WTC11 (cell line): Measurements from ENCODE around the gene FXYD6. TPM values are rescaled to one million over a fixed set of nuclear protein-coding genes. Genes with fewer than 3 reads are reported as not detected.

Experiments used
- ATAC-seq: fragments of 200-7000 bp; cut with Tn5 transposase; 2 replicates; pipeline ENCODE4 v1.10.0; 2021; ENCODE audit warnings: mild to moderate bottlenecking, moderate library complexity
- CTCF ChIA-PET: fragments of 300-600 bp; sonication (Branson Sonifier 250); formaldehyde crosslinking; loops from one replicate; lab custom pipeline; 2021; ENCODE audit warnings: antibody characterized with exemption; lab: Charles Lee
- POLR2A ChIA-PET: fragments of 350-600 bp; sonication (Branson Sonifier 250); formaldehyde crosslinking; loops from one replicate; lab custom pipeline; 2021; ENCODE audit warnings: antibody characterized with exemption; lab: Charles Lee
- DNase-seq: peaks from one replicate; pipeline ENCODE4 v3.0.0; 2021; ENCODE audit warnings: low spot score
- H3K27ac Mint-ChIP-seq: 2 replicates; pipeline ENCODE4 v1.8.0; 2021; ENCODE audit warnings: mixed read lengths
- H3K27me3 Mint-ChIP-seq: 2 replicates; pipeline ENCODE4 v1.8.0; 2021; ENCODE audit warnings: low read depth, mild to moderate bottlenecking, moderate library complexity, mixed read lengths
- H3K36me3 Mint-ChIP-seq: 2 replicates; pipeline ENCODE4 v1.8.0; 2021; ENCODE audit warnings: mixed read lengths
- H3K4me1 Mint-ChIP-seq: 2 replicates; pipeline ENCODE4 v1.8.0; 2022; ENCODE audit warnings: mixed read lengths
- H3K4me3 Mint-ChIP-seq: 2 replicates; pipeline ENCODE4 v1.8.0; 2021; ENCODE audit warnings: mild to moderate bottlenecking, moderate library complexity, mixed read lengths
- H3K9me3 Mint-ChIP-seq: 2 replicates; pipeline ENCODE4 v1.8.0; 2021; ENCODE audit warnings: mixed read lengths
- ATF2 ChIP-seq: sonication (generic); formaldehyde crosslinking; IDR thresholded peaks from 2 replicates; pipeline ENCODE4 v1.8.1; 2022; ENCODE audit warnings: low read depth, missing genetic modification reagents, borderline replicate concordance
- ATF3 ChIP-seq: sonication (generic); formaldehyde crosslinking; conservative IDR thresholded peaks from 2 replicates; pipeline ENCODE4 v1.8.1; 2022; ENCODE audit warnings: mild to moderate bottlenecking, missing genetic modification reagents
- ATF6 ChIP-seq: sonication (generic); formaldehyde crosslinking; IDR thresholded peaks from 2 replicates; pipeline ENCODE4 v1.8.1; 2023; ENCODE audit warnings: mild to moderate bottlenecking, missing genetic modification reagents
- E2F4 ChIP-seq: sonication (generic); formaldehyde crosslinking; IDR thresholded peaks from 2 replicates; pipeline ENCODE4 v1.8.1; 2022; ENCODE audit warnings: low read depth, mild to moderate bottlenecking, moderate library complexity, missing genetic modification reagents, borderline replicate concordance
- E2F5 ChIP-seq: sonication (generic); formaldehyde crosslinking; IDR thresholded peaks from 2 replicates; pipeline ENCODE4 v1.8.1; 2022; ENCODE audit warnings: mild to moderate bottlenecking, moderate library complexity, missing genetic modification reagents
- EMX1 ChIP-seq: fragments of 250-450 bp; sonication (Bioruptor Pico); IDR thresholded peaks from 2 replicates; pipeline ENCODE4 v1.8.0; 2021; ENCODE audit warnings: mild to moderate bottlenecking
- ETV6 ChIP-seq: sonication (generic); formaldehyde crosslinking; IDR thresholded peaks from 2 replicates; pipeline ENCODE4 v1.8.1; 2022; ENCODE audit warnings: mild to moderate bottlenecking, missing genetic modification reagents
- FOXK1 ChIP-seq: sonication (generic); formaldehyde crosslinking; IDR thresholded peaks from 2 replicates; pipeline ENCODE4 v1.8.0; 2022; ENCODE audit warnings: mild to moderate bottlenecking, moderate library complexity, missing genetic modification reagents
- GTF2I ChIP-seq: fragments of 250-450 bp; sonication (Bioruptor Pico); conservative IDR thresholded peaks from 2 replicates; pipeline ENCODE4 v1.4.0; 2021; ENCODE audit warnings: mild to moderate bottlenecking
- IRF2 ChIP-seq: sonication (generic); formaldehyde crosslinking; IDR thresholded peaks from 2 replicates; pipeline ENCODE4 v1.8.0; 2022; ENCODE audit warnings: low read depth, missing genetic modification reagents, borderline replicate concordance
- JUN ChIP-seq: sonication (generic); formaldehyde crosslinking; IDR thresholded peaks from 2 replicates; pipeline ENCODE4 v1.8.0; 2023; ENCODE audit warnings: mild to moderate bottlenecking, missing genetic modification reagents
- MYBL2 ChIP-seq: sonication (generic); formaldehyde crosslinking; IDR thresholded peaks from 2 replicates; pipeline ENCODE4 v1.8.1; 2023; ENCODE audit warnings: mild to moderate bottlenecking, moderate library complexity, missing genetic modification reagents
- NR2C2 ChIP-seq: sonication (generic); formaldehyde crosslinking; IDR thresholded peaks from 2 replicates; pipeline ENCODE4 v1.8.0; 2022; ENCODE audit warnings: mild to moderate bottlenecking, missing genetic modification reagents
- OVOL2 ChIP-seq: fragments of 250-450 bp; sonication (Bioruptor Pico); IDR thresholded peaks from 2 replicates; pipeline ENCODE4 v1.9.0; 2021; ENCODE audit warnings: mild to moderate bottlenecking, borderline replicate concordance
- RELA ChIP-seq: sonication (generic); formaldehyde crosslinking; IDR thresholded peaks from 2 replicates; pipeline ENCODE4 v1.8.1; 2022; ENCODE audit warnings: missing genetic modification reagents, mild to moderate bottlenecking, borderline replicate concordance
- SMAD4 ChIP-seq: sonication (generic); formaldehyde crosslinking; IDR thresholded peaks from 2 replicates; pipeline ENCODE4 v1.8.0; 2022; ENCODE audit warnings: mild to moderate bottlenecking, missing genetic modification reagents
- SOX15 ChIP-seq: fragments of 250-450 bp; sonication (Bioruptor Pico); IDR thresholded peaks from 2 replicates; pipeline ENCODE4 v1.9.0; 2021; ENCODE audit warnings: mild to moderate bottlenecking
- SP1 ChIP-seq: sonication (generic); formaldehyde crosslinking; conservative IDR thresholded peaks from 2 replicates; pipeline ENCODE4 v1.8.1; 2022; ENCODE audit warnings: missing genetic modification reagents
- ZBTB21 ChIP-seq: sonication (generic); formaldehyde crosslinking; IDR thresholded peaks from 2 replicates; pipeline ENCODE4 v1.8.1; 2023; ENCODE audit warnings: mild to moderate bottlenecking, missing genetic modification reagents, borderline replicate concordance
- ZNF671 ChIP-seq: fragments of 250-450 bp; sonication (Bioruptor Pico); IDR thresholded peaks from 2 replicates; pipeline ENCODE4 v1.8.0; 2021; ENCODE audit warnings: mild to moderate bottlenecking
- total RNA-seq: library from RNA; stranded (reverse); gene quantifications from 3 replicates; pipeline ENCODE4 v1.2.3, GENCODE V29; 2021

The FXYD6 gene
- total RNA-seq, 1 experiment from 2014 or later = 26.2 TPM

GRCh38 chr11:117884994-117885393, 8.5 kb upstream of the FXYD6 start:
- peaks cover 16% of the 10 kb centered on the region for H3K27me3 Mint-ChIP-seq
- POLR2A ChIA-PET = no interaction called here
- no peak for DNase-seq

GRCh38 chr11:117883063-117883462, 6.6 kb upstream of the FXYD6 start:
- Mint-ChIP-seq H3K27ac (no peak overlapping the region), H3K4me3 (no peak overlapping the region)
- CTCF ChIA-PET = interaction anchor here (1.2 to 1.7 kb wide), 3 partner anchors 22 to 75 kb away, joined by 3 to 5 read pairs (median 5); no protein-coding TSS in a partner anchor
- POLR2A ChIA-PET = no interaction called here
- ATAC-seq = no peak
- TF ChIP-seq ETV6 (no peak), ZNF671 (no peak)
- TF ChIP-seq, all 79 proteins: peak for 0
- no peaks in the 10 kb centered on the region for H3K36me3 Mint-ChIP-seq
- peaks cover 34% of the 10 kb centered on the region for H3K27me3 Mint-ChIP-seq
- no peaks in the 10 kb centered on the region for H3K9me3 Mint-ChIP-seq
- DNase-seq = no peak
- H3K4me1 Mint-ChIP-seq = peaks cover 21% of the 10 kb centered on the region

More at GRCh38 chr11:117884994-117885393, 8.5 kb upstream of the FXYD6 start:
- peaks cover 1% of the 10 kb centered on the region; the same call in 1 of the 2 replicates for H3K9me3 Mint-ChIP-seq
- H3K4me3 Mint-ChIP-seq = no peak overlapping the region
- peaks cover 19% of the 10 kb centered on the region for H3K4me1 Mint-ChIP-seq
- H3K27ac Mint-ChIP-seq = no peak overlapping the region
- TF ChIP-seq SOX15 (no peak), ZBTB21 (no peak), GTF2I (CRISPR knock-in tag) (no peak), ATF3 (CRISPR knock-in tag) (no peak), IRF2 (CRISPR knock-in tag) (no peak), NR2C2 (no peak), RELA (CRISPR knock-in tag) (no peak), EMX1 (no peak), SP1 (no peak), FOXK1 (CRISPR knock-in tag) (no peak), MYBL2 (CRISPR knock-in tag) (no peak), E2F5 (CRISPR knock-in tag) (no peak), E2F4 (CRISPR knock-in tag) (no peak), JUN (CRISPR knock-in tag) (no peak), SMAD4 (CRISPR knock-in tag) (no peak), ATF2 (CRISPR knock-in tag) (no peak), OVOL2 (CRISPR knock-in tag) (no peak), ATF6 (CRISPR knock-in tag) (no peak)
- no peaks in the 10 kb centered on the region for H3K36me3 Mint-ChIP-seq
- no peak for ATAC-seq
- CTCF ChIA-PET = interaction anchor here (0.7 to 1.9 kb wide), 6 partner anchors 8 to 442 kb away, joined by 3 to 5 read pairs (median 3); partner anchors contain the start of gene FXYD6
